Panc1 (cell line): ENCODE results near the gene SORL1. TPM values are rescaled to one million over a fixed set of nuclear protein-coding genes. Genes with fewer than 3 reads are reported as not detected.

ENCODE experiments used
- ATAC-seq: fragments of 200-7000 bp; cut with Tn5 transposase; 2 replicates; pipeline ENCODE4 v1.9.1; 2020; ENCODE audit warnings: mild to moderate bottlenecking, moderate library complexity
- BruUV-seq: library from RNA; stranded (reverse); fragments of 400-500 nt; replicated peaks from 2 replicates; lab custom pipeline; 2021; lab: Mats Ljungman, UMichigan
- CTCF ChIA-PET: fragments of 300-600 bp; sonication (Branson Sonifier 250); formaldehyde crosslinking; loops from one replicate; lab custom pipeline; 2022; ENCODE audit warnings: antibody characterized with exemption; lab: Charles Lee
- POLR2A ChIA-PET: fragments of 300-600 bp; sonication (Branson Sonifier 250); formaldehyde crosslinking; loops from one replicate; lab custom pipeline; 2022; ENCODE audit warnings: antibody characterized with exemption; lab: Charles Lee
- DNase-seq: peaks from one replicate; pipeline ENCODE4 v3.0.0-alpha.2; 2010; ENCODE audit warnings: low read depth, low spot score
- H3K27ac ChIP-seq: 2 replicates; pipeline ENCODE4 v1.5.1; 2011; ENCODE audit warnings: mild to moderate bottlenecking, low read length, inconsistent platforms
- H3K27me3 ChIP-seq: fragments of 200-500 bp; sonication (Bioruptor generic); 2 replicates; pipeline ENCODE4 v1.6.0; 2014; ENCODE audit warnings: low read length, inconsistent platforms; ENCODE audit not compliant: control insufficient read depth, insufficient read depth
- H3K36me3 ChIP-seq: fragments of 200-500 bp; sonication (Bioruptor generic); 2 replicates; pipeline ENCODE4 v1.5.1; 2014; ENCODE audit warnings: inconsistent platforms, mild to moderate bottlenecking, low read length, moderate library complexity; ENCODE audit not compliant: control insufficient read depth, insufficient read depth
- H3K4me1 ChIP-seq: 2 replicates; pipeline ENCODE4 v1.5.1; 2011; ENCODE audit warnings: inconsistent platforms, mild to moderate bottlenecking, low read length, moderate library complexity; ENCODE audit not compliant: control insufficient read depth, insufficient read depth
- H3K4me3 ChIP-seq, 2 experiments: 2 replicates each; pipeline ENCODE4 v1.5.1; 2011 to 2012; ENCODE audit warnings: low read depth in 2 of 2, low read length in 2 of 2, mild to moderate bottlenecking in 2 of 2, inconsistent platforms in 1 of 2, moderate library complexity in 1 of 2
- H3K9me3 ChIP-seq: fragments of 200-500 bp; sonication (Bioruptor generic); 2 replicates; pipeline ENCODE4 v1.5.1; 2014; ENCODE audit warnings: low read depth, mild to moderate bottlenecking, inconsistent platforms, low read length, moderate library complexity; ENCODE audit not compliant: control insufficient read depth, insufficient read depth
- POLR2AphosphoS5 ChIP-seq: IDR thresholded peaks from 2 replicates; pipeline ENCODE4 v1.6.1; 2012; ENCODE audit warnings: mild to moderate bottlenecking, low read depth, low read length, moderate library complexity
- SIN3A ChIP-seq: IDR thresholded peaks from 2 replicates; pipeline ENCODE4 v1.6.1; 2012; ENCODE audit warnings: low read depth, mild to moderate bottlenecking, low read length, moderate library complexity, borderline replicate concordance; ENCODE audit not compliant: insufficient read depth
- TCF7L2 ChIP-seq: IDR thresholded peaks from 2 replicates; pipeline ENCODE4 v1.6.1; 2011; ENCODE audit warnings: mild to moderate bottlenecking, low read depth, low read length, inconsistent platforms
- in situ Hi-C: cut with HindIII; loops from 2 replicates; pipeline ENCODE4 v1.10.0; 2016; ENCODE audit warnings: low sequenced_read_pairs, low pct_unique_long_range_greater_than_20kb
- intact Hi-C: fragments of 100-400 bp; cut with micrococcal nuclease; formaldehyde crosslinking; loops from one replicate; pipeline ENCODE4 v1.10.0; 2022; ENCODE audit not compliant: unreplicated experiment
- total RNA-seq: library from RNA; stranded (reverse); gene quantifications from one replicate; pipeline ENCODE4 v1.2.1, GENCODE V29; 2021; ENCODE audit not compliant: unreplicated experiment
- TF ChIP-seq, protein P1 (sequence below), 2 experiments: IDR thresholded peaks; 2 replicates each; pipeline ENCODE4 v1.6.1; 2011 to 2012; ENCODE audit warnings: low read depth in 2 of 2, control low read depth in 1 of 2, low read length in 1 of 2, mild to moderate bottlenecking in 1 of 2, moderate library complexity in 1 of 2; ENCODE audit not compliant: insufficient read depth in 1 of 2
- TF ChIP-seq, protein P2 (sequence below): fragments of 450-650 bp; IDR thresholded peaks from 2 replicates; pipeline ENCODE4 v1.5.1; 2017; ENCODE audit warnings: mild to moderate bottlenecking

SORL1 gene
- total RNA-seq, 1 experiment from 2014 or later: 36.3 TPM

- no peaks in the 10 kb centered on the region for H3K27me3 ChIP-seq
- H3K9me3 ChIP-seq: no peaks in the 10 kb centered on the region
- intact Hi-C loops (no loop called here), in situ Hi-C loops (no loop called here)
- CTCF ChIA-PET: no interaction called here
- H3K4me3 ChIP-seq: no peak overlapping the region
- TF ChIP-seq, protein P1, sequence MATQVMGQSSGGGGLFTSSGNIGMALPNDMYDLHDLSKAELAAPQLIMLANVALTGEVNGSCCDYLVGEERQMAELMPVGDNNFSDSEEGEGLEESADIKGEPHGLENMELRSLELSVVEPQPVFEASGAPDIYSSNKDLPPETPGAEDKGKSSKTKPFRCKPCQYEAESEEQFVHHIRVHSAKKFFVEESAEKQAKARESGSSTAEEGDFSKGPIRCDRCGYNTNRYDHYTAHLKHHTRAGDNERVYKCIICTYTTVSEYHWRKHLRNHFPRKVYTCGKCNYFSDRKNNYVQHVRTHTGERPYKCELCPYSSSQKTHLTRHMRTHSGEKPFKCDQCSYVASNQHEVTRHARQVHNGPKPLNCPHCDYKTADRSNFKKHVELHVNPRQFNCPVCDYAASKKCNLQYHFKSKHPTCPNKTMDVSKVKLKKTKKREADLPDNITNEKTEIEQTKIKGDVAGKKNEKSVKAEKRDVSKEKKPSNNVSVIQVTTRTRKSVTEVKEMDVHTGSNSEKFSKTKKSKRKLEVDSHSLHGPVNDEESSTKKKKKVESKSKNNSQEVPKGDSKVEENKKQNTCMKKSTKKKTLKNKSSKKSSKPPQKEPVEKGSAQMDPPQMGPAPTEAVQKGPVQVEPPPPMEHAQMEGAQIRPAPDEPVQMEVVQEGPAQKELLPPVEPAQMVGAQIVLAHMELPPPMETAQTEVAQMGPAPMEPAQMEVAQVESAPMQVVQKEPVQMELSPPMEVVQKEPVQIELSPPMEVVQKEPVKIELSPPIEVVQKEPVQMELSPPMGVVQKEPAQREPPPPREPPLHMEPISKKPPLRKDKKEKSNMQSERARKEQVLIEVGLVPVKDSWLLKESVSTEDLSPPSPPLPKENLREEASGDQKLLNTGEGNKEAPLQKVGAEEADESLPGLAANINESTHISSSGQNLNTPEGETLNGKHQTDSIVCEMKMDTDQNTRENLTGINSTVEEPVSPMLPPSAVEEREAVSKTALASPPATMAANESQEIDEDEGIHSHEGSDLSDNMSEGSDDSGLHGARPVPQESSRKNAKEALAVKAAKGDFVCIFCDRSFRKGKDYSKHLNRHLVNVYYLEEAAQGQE (IDR thresholded peaks at IDR 0.05; ENCODE audit: insufficient read depth in 1 of 2, low read depth in 2 of 2, low read length in 1 of 2): no peak
- TF ChIP-seq TCF7L2 (no peak), POLR2AphosphoS5 (no peak), SIN3A (no peak)
- TF ChIP-seq, protein P2, sequence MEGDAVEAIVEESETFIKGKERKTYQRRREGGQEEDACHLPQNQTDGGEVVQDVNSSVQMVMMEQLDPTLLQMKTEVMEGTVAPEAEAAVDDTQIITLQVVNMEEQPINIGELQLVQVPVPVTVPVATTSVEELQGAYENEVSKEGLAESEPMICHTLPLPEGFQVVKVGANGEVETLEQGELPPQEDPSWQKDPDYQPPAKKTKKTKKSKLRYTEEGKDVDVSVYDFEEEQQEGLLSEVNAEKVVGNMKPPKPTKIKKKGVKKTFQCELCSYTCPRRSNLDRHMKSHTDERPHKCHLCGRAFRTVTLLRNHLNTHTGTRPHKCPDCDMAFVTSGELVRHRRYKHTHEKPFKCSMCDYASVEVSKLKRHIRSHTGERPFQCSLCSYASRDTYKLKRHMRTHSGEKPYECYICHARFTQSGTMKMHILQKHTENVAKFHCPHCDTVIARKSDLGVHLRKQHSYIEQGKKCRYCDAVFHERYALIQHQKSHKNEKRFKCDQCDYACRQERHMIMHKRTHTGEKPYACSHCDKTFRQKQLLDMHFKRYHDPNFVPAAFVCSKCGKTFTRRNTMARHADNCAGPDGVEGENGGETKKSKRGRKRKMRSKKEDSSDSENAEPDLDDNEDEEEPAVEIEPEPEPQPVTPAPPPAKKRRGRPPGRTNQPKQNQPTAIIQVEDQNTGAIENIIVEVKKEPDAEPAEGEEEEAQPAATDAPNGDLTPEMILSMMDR: no peak
- POLR2A ChIA-PET: interaction anchor here (0.7 kb wide), 1 partner anchor 30 kb away, joined by 7 read pairs; no protein-coding TSS in a partner anchor
- no peaks in the 10 kb centered on the region for H3K4me1 ChIP-seq
- H3K27ac ChIP-seq: no peak overlapping the region
- ATAC-seq (no peak), DNase-seq (no peak)
- no peaks in the 10 kb centered on the region for H3K36me3 ChIP-seq
- BruUV-seq: no TSS peak
These were observed 95.5 kb downstream of the SORL1 start for GRCh38 chr11:121547574-121547973.

GRCh38 chr11:121550247-121551030 is 98.3 kb downstream of the SORL1 start:
- no TSS peak for BruUV-seq
- Histone ChIP-seq H3K4me3 (no peak overlapping the region), H3K27ac (no peak overlapping the region), H3K4me1 (peaks cover 6% of the 10 kb centered on the region; the same call in 1 of the 2 replicates), H3K36me3 (no peaks in the 10 kb centered on the region), H3K27me3 (no peaks in the 10 kb centered on the region), H3K9me3 (no peaks in the 10 kb centered on the region)
- DNase-seq: no peak
- TF ChIP-seq, protein P2: no peak
- TF ChIP-seq TCF7L2 (no peak), SIN3A (no peak), POLR2AphosphoS5 (no peak)
- TF ChIP-seq, protein P1 (IDR thresholded peaks at IDR 0.05; ENCODE audit: insufficient read depth in 1 of 2, low read depth in 2 of 2, low read length in 1 of 2): no peak
- ChIA-PET CTCF (no interaction called here), POLR2A (no interaction called here)
- intact Hi-C loops: no loop called here
- in situ Hi-C loops: no loop called here
- ATAC-seq: no peak
